DOHH2 (cell line): ENCODE measurements around the gene SRC.

Source experiments
- H3F3A ChIP-seq: fragments of 200-600 bp; sonication (generic), shearing (Covaris generic); 2 replicates; pipeline ENCODE4 v1.6.0; 2016; ENCODE audit warnings: antibody characterized with exemption, mild to moderate bottlenecking; ENCODE audit not compliant: control insufficient read depth, insufficient read depth
- H3K27ac ChIP-seq: fragments of 200-600 bp; sonication (generic); 2 replicates; pipeline ENCODE4 v1.5.1; 2014; ENCODE audit warnings: low read depth, mild to moderate bottlenecking, low read length, moderate library complexity
- H3K27me3 ChIP-seq: fragments of 200-600 bp; sonication (generic); 2 replicates; pipeline ENCODE4 v1.6.1; 2014; ENCODE audit warnings: mild to moderate bottlenecking, low read length, mixed read lengths; ENCODE audit not compliant: control insufficient read depth
- H3K36me3 ChIP-seq: fragments of 200-600 bp; sonication (generic); 2 replicates; pipeline ENCODE4 v1.6.1; 2014; ENCODE audit warnings: mild to moderate bottlenecking, low read length, moderate library complexity, mixed read lengths; ENCODE audit not compliant: control insufficient read depth
- H3K4me1 ChIP-seq: fragments of 200-600 bp; sonication (generic); 2 replicates; pipeline ENCODE4 v1.6.1; 2014; ENCODE audit warnings: mild to moderate bottlenecking, low read length, mixed read lengths; ENCODE audit not compliant: control insufficient read depth
- H3K4me2 ChIP-seq: fragments of 200-600 bp; sonication (generic); 2 replicates; pipeline ENCODE4 v1.6.0; 2014; ENCODE audit warnings: mild to moderate bottlenecking, low read length, moderate library complexity
- H3K4me3 ChIP-seq: fragments of 200-600 bp; sonication (generic); 2 replicates; pipeline ENCODE4 v1.5.1; 2014; ENCODE audit warnings: mild to moderate bottlenecking, low read length, mixed read lengths
- H3K79me2 ChIP-seq: fragments of 200-600 bp; sonication (generic); 2 replicates; pipeline ENCODE4 v1.6.1; 2014; ENCODE audit warnings: mild to moderate bottlenecking, low read length, mixed read lengths; ENCODE audit not compliant: control insufficient read depth
- H3K9me2 ChIP-seq: fragments of 200-600 bp; sonication (generic); replicated peaks from 2 replicates; pipeline ENCODE4 v1.6.1; 2014; ENCODE audit warnings: mild to moderate bottlenecking, low read length, mixed read lengths; ENCODE audit not compliant: control insufficient read depth
- H3K9me3 ChIP-seq: fragments of 200-600 bp; sonication (generic); 2 replicates; pipeline ENCODE4 v1.6.1; 2014; ENCODE audit warnings: antibody characterized with exemption, low read length, mixed read lengths; ENCODE audit not compliant: control insufficient read depth, insufficient read depth
- H4K20me1 ChIP-seq: fragments of 200-600 bp; sonication (generic); 2 replicates; pipeline ENCODE4 v1.6.0; 2014; ENCODE audit warnings: low read depth, mild to moderate bottlenecking, antibody characterized with exemption, low read length, moderate library complexity; ENCODE audit not compliant: control insufficient read depth, insufficient read depth
- EZH2phosphoT487 ChIP-seq: fragments of 200-600 bp; sonication (generic); IDR thresholded peaks from 2 replicates; pipeline ENCODE4 v1.6.1; 2017; ENCODE audit warnings: borderline replicate concordance, mild to moderate bottlenecking, antibody characterized with exemption, low read length, moderate library complexity, mixed read lengths
- TF ChIP-seq, protein P1 (sequence below): fragments of 200-600 bp; sonication (generic); IDR thresholded peaks from one replicate; pipeline ENCODE4 v1.5.1; 2014; ENCODE audit warnings: antibody characterized with exemption, mild to moderate bottlenecking, low read depth, low read length; ENCODE audit not compliant: poor library complexity, severe bottlenecking

SRC gene

DNA sequence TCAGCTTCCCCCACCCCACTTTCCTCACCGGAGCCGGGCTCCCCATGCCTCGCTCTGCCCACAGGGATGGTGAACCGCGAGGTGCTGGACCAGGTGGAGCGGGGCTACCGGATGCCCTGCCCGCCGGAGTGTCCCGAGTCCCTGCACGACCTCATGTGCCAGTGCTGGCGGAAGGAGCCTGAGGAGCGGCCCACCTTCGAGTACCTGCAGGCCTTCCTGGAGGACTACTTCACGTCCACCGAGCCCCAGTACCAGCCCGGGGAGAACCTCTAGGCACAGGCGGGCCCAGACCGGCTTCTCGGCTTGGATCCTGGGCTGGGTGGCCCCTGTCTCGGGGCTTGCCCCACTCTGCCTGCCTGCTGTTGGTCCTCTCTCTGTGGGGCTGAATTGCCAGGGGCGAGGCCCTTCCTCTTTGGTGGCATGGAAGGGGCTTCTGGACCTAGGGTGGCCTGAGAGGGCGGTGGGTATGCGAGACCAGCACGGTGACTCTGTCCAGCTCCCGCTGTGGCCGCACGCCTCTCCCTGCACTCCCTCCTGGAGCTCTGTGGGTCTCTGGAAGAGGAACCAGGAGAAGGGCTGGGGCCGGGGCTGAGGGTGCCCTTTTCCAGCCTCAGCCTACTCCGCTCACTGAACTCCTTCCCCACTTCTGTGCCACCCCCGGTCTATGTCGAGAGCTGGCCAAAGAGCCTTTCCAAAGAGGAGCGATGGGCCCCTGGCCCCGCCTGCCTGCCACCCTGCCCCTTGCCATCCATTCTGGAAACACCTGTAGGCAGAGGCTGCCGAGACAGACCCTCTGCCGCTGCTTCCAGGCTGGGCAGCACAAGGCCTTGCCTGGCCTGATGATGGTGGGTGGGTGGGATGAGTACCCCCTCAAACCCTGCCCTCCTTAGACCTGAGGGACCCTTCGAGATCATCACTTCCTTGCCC, 57.4 kb downstream of the SRC start:
- Histone ChIP-seq H3K79me2 (no peaks in the 10 kb centered on the region), H3K4me3 (no peak overlapping the region), H4K20me1 (no peaks in the 10 kb centered on the region), H3K27me3 (peaks cover 11% of the 10 kb centered on the region), H3K4me1 (peaks cover 15% of the 10 kb centered on the region), H3K36me3 (no peaks in the 10 kb centered on the region), H3K9me2 (no peaks in the 10 kb centered on the region), H3K4me2 (no peak overlapping the region), H3K9me3 (no peaks in the 10 kb centered on the region), H3K27ac (no peak overlapping the region), H3F3A (no peaks in the 10 kb centered on the region)
- no peak for TF ChIP-seq EZH2phosphoT487

DNA sequence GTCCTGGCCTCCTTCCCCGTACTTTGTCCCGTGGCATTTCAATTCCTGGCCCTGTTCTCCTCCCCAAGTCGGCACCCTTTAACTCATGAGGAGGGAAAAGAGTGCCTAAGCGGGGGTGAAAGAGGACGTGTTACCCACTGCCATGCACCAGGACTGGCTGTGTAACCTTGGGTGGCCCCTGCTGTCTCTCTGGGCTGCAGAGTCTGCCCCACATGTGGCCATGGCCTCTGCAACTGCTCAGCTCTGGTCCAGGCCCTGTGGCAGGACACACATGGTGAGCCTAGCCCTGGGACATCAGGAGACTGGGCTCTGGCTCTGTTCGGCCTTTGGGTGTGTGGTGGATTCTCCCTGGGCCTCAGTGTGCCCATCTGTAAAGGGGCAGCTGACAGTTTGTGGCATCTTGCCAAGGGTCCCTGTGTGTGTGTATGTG, 58.5 kb downstream of the SRC start:
- no peak overlapping the region for H3K4me3 ChIP-seq
- no peak overlapping the region for H3K4me2 ChIP-seq
- H3K27me3 ChIP-seq: peaks cover 17% of the 10 kb centered on the region
- no peak overlapping the region for H3K27ac ChIP-seq
- H3K4me1 ChIP-seq: peaks cover 22% of the 10 kb centered on the region
- no peaks in the 10 kb centered on the region for H4K20me1 ChIP-seq
- H3K9me3 ChIP-seq: no peaks in the 10 kb centered on the region
- TF ChIP-seq, protein P1, sequence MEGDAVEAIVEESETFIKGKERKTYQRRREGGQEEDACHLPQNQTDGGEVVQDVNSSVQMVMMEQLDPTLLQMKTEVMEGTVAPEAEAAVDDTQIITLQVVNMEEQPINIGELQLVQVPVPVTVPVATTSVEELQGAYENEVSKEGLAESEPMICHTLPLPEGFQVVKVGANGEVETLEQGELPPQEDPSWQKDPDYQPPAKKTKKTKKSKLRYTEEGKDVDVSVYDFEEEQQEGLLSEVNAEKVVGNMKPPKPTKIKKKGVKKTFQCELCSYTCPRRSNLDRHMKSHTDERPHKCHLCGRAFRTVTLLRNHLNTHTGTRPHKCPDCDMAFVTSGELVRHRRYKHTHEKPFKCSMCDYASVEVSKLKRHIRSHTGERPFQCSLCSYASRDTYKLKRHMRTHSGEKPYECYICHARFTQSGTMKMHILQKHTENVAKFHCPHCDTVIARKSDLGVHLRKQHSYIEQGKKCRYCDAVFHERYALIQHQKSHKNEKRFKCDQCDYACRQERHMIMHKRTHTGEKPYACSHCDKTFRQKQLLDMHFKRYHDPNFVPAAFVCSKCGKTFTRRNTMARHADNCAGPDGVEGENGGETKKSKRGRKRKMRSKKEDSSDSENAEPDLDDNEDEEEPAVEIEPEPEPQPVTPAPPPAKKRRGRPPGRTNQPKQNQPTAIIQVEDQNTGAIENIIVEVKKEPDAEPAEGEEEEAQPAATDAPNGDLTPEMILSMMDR: no peak
- no peak for TF ChIP-seq EZH2phosphoT487
- H3F3A ChIP-seq: no peaks in the 10 kb centered on the region
- H3K9me2 ChIP-seq: no peaks in the 10 kb centered on the region
- H3K36me3 ChIP-seq: no peaks in the 10 kb centered on the region
- H3K79me2 ChIP-seq: no peaks in the 10 kb centered on the region

DNA sequence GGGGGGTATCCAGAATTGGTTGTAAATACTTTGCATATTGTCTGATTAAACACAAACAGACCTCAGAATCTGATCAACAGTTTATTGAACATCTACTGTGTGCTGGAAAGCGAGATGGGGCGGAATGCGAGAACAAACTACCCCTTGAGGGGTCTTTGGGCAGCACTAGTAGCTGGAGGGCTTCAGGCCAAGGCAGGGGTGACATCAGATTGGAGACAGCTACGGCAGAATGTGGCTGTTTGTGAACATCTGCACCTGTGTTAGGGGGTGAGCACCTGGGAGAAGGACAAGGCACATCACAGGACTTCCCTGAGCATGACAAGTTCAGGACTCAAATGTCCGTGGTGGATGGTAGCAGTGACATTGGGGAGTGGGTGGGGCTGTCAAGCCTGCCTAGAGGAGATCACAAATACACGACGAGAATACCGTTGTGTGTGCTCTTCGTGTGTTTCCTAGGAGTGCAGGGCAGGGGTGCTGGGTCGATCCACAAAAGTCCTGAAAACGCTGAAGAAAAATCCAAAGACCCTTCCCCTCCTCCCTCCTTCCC, 59.5 kb downstream of the SRC start:
- H3K4me3 ChIP-seq: no peak overlapping the region
- TF ChIP-seq, protein P1: no peak
- no peak for TF ChIP-seq EZH2phosphoT487
- H4K20me1 ChIP-seq: no peaks in the 10 kb centered on the region
- H3K36me3 ChIP-seq: no peaks in the 10 kb centered on the region
- no peak overlapping the region for H3K27ac ChIP-seq
- H3F3A ChIP-seq: no peaks in the 10 kb centered on the region
- H3K4me2 ChIP-seq: no peak overlapping the region
- H3K79me2 ChIP-seq: no peaks in the 10 kb centered on the region
- H3K27me3 ChIP-seq: peaks cover 21% of the 10 kb centered on the region
- no peaks in the 10 kb centered on the region for H3K9me2 ChIP-seq
- no peaks in the 10 kb centered on the region for H3K9me3 ChIP-seq
- peaks cover 24% of the 10 kb centered on the region for H3K4me1 ChIP-seq
